ENCODE measurements around the gene GRID1.

- TF ChIP-seq EZH2 (IDR thresholded peaks at IDR 0.05; ENCODE audit: low read depth), result no peak
- TF ChIP-seq, protein P1, sequence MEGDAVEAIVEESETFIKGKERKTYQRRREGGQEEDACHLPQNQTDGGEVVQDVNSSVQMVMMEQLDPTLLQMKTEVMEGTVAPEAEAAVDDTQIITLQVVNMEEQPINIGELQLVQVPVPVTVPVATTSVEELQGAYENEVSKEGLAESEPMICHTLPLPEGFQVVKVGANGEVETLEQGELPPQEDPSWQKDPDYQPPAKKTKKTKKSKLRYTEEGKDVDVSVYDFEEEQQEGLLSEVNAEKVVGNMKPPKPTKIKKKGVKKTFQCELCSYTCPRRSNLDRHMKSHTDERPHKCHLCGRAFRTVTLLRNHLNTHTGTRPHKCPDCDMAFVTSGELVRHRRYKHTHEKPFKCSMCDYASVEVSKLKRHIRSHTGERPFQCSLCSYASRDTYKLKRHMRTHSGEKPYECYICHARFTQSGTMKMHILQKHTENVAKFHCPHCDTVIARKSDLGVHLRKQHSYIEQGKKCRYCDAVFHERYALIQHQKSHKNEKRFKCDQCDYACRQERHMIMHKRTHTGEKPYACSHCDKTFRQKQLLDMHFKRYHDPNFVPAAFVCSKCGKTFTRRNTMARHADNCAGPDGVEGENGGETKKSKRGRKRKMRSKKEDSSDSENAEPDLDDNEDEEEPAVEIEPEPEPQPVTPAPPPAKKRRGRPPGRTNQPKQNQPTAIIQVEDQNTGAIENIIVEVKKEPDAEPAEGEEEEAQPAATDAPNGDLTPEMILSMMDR (conservative IDR thresholded peaks at IDR 0.05), result no peak
Observed at GRCh38 chr10:85650791-85651496, 715.7 kb downstream of the GRID1 start.
